ENCODE measurements around the gene CERS5.
"Not testable (repeated sequence)": the region's sequence is repeated elsewhere in the genome, so short reads cannot be mapped to it uniquely, and the experiment has no call there.

Gene CERS5

GRCh38 chr12:50166799-50167048, 445 bp downstream of the CERS5 start:
- TF ChIP-seq FOXA1 (IDR thresholded peaks at IDR 0.05) (no peak), CTBP1 (IDR thresholded peaks at IDR 0.05; ENCODE audit: borderline replicate concordance) (no peak), NFRKB (IDR thresholded peaks at IDR 0.05) (no peak), ARNT (IDR thresholded peaks at IDR 0.05) (no peak), PKNOX1 (IDR thresholded peaks at IDR 0.05) (no peak), SUZ12 (IDR thresholded peaks at IDR 0.05) (no peak), BHLHE40 (IDR thresholded peaks at IDR 0.05; ENCODE audit: borderline replicate concordance) (no peak), SP1 (IDR thresholded peaks at IDR 0.05) (no peak), FOXK2 (IDR thresholded peaks at IDR 0.05) (no peak), HDGF (IDR thresholded peaks at IDR 0.05; ENCODE audit: borderline replicate concordance) (no peak), TARDBP (IDR thresholded peaks at IDR 0.05) (no peak)
- ChIA-PET CTCF (interaction anchor here (1.1 to 1.8 kb wide), 2 partner anchors 21 to 55 kb away, joined by 3 to 16 read pairs; partner anchors contain the start of gene COX14), POLR2A (interaction anchor here (1.1 to 2.7 kb wide), 7 partner anchors 15 to 82 kb away, joined by 4 to 56 read pairs (median 8); partner anchors contain the start of genes COX14 and SMARCD1)
- no peak for DNase-seq (ENCODE audit: extremely low spot score)

- no peak for TF ChIP-seq BHLHE40 (IDR thresholded peaks at IDR 0.05; ENCODE audit: borderline replicate concordance)
- TF ChIP-seq CTBP1 (IDR thresholded peaks at IDR 0.05; ENCODE audit: borderline replicate concordance): no peak
- no peak for TF ChIP-seq NFRKB (IDR thresholded peaks at IDR 0.05)
- TF ChIP-seq HDGF (IDR thresholded peaks at IDR 0.05; ENCODE audit: borderline replicate concordance): no peak
- no peak for TF ChIP-seq ARNT (IDR thresholded peaks at IDR 0.05)
- TF ChIP-seq SUZ12 (IDR thresholded peaks at IDR 0.05): no peak
- no peak for TF ChIP-seq FOXA1 (IDR thresholded peaks at IDR 0.05)
- no peak for TF ChIP-seq FOXK2 (IDR thresholded peaks at IDR 0.05)
- no peak for TF ChIP-seq PKNOX1 (IDR thresholded peaks at IDR 0.05)
- no peak for TF ChIP-seq TARDBP (IDR thresholded peaks at IDR 0.05)
- TF ChIP-seq L3MBTL2 (conservative IDR thresholded peaks at IDR 0.05): no peak
- no peak for TF ChIP-seq ELF4 (IDR thresholded peaks at IDR 0.05)
- TF ChIP-seq SP1 (IDR thresholded peaks at IDR 0.05): no peak
- TF ChIP-seq LEF1 (IDR thresholded peaks at IDR 0.05; ENCODE audit: borderline replicate concordance): no peak
- no peak for TF ChIP-seq FOXM1 (IDR thresholded peaks at IDR 0.05; ENCODE audit: borderline replicate concordance)
- no peak for TF ChIP-seq ZNF384 (IDR thresholded peaks at IDR 0.05)
- ChIA-PET POLR2A (no interaction called here), CTCF (no interaction called here)
- DNase-seq (ENCODE audit: extremely low spot score): no peak
These were observed 2.2 kb downstream of the CERS5 start for GRCh38 chr12:50164963-50165362.

- CTCF ChIA-PET: interaction anchor here (0.9 kb wide), 1 partner anchor 30 kb away, joined by 6 read pairs; no protein-coding TSS in a partner anchor
- POLR2A ChIA-PET: interaction anchor here (1.3 to 2.1 kb wide), 2 partner anchors 50 to 77 kb away, joined by 3 to 7 read pairs; partner anchors contain the start of genes COX14 and SMARCD1
- TF ChIP-seq ARNT (IDR thresholded peaks at IDR 0.05): no peak
- no peak for DNase-seq (ENCODE audit: extremely low spot score)
These were observed 4.9 kb downstream of the CERS5 start for GRCh38 chr12:50162230-50162629.

- DNase-seq (ENCODE audit: extremely low spot score): no peak
- POLR2A ChIA-PET: no interaction called here
- TF ChIP-seq L3MBTL2 (conservative IDR thresholded peaks at IDR 0.05) (no peak), CTBP1 (IDR thresholded peaks at IDR 0.05; ENCODE audit: borderline replicate concordance) (no peak), FOXM1 (IDR thresholded peaks at IDR 0.05; ENCODE audit: borderline replicate concordance) (no peak), FOXA1 (IDR thresholded peaks at IDR 0.05) (no peak), BHLHE40 (IDR thresholded peaks at IDR 0.05; ENCODE audit: borderline replicate concordance) (no peak), SUZ12 (IDR thresholded peaks at IDR 0.05) (no peak), ZNF384 (IDR thresholded peaks at IDR 0.05) (no peak), HDGF (IDR thresholded peaks at IDR 0.05; ENCODE audit: borderline replicate concordance) (no peak), SP1 (IDR thresholded peaks at IDR 0.05) (no peak), ELF4 (IDR thresholded peaks at IDR 0.05) (no peak), ARNT (IDR thresholded peaks at IDR 0.05) (no peak), PKNOX1 (IDR thresholded peaks at IDR 0.05) (no peak), LEF1 (IDR thresholded peaks at IDR 0.05; ENCODE audit: borderline replicate concordance) (no peak), NFRKB (IDR thresholded peaks at IDR 0.05) (no peak)
- CTCF ChIA-PET: interaction anchor here (1.8 kb wide), 1 partner anchor 50 kb away, joined by 4 read pairs; no protein-coding TSS in a partner anchor
These were observed 6.5 kb downstream of the CERS5 start for GRCh38 chr12:50160643-50161042.

- CTCF ChIA-PET: interaction anchor here (0.6 to 0.7 kb wide), 2 partner anchors 47 to 140 kb away, joined by 3 to 7 read pairs; no protein-coding TSS in a partner anchor
- no peak for DNase-seq (ENCODE audit: extremely low spot score)
- TF ChIP-seq FOXK2 (IDR thresholded peaks at IDR 0.05) (no peak), ELF4 (IDR thresholded peaks at IDR 0.05) (no peak), PKNOX1 (IDR thresholded peaks at IDR 0.05) (no peak), FOXM1 (IDR thresholded peaks at IDR 0.05; ENCODE audit: borderline replicate concordance) (no peak), LEF1 (IDR thresholded peaks at IDR 0.05; ENCODE audit: borderline replicate concordance) (no peak), ZNF384 (IDR thresholded peaks at IDR 0.05) (no peak)
- POLR2A ChIA-PET: interaction anchor here (1.4 kb wide), 1 partner anchor 10 kb away, joined by 11 read pairs; the partner anchor contains the start of gene CERS5
These were observed 9.9 kb downstream of the CERS5 start for GRCh38 chr12:50157259-50157658.

GRCh38 chr12:50156641-50157040, 10.5 kb downstream of the CERS5 start:
- CTCF ChIA-PET: no interaction called here
- DNase-seq (ENCODE audit: extremely low spot score): no peak

GRCh38 chr12:50154947-50155346, 12.2 kb downstream of the CERS5 start:
- POLR2A ChIA-PET; DNase-seq (ENCODE audit: extremely low spot score): not testable (repeated sequence)
- CTCF ChIA-PET: interaction anchor here (0.7 to 1.1 kb wide), 2 partner anchors 43 to 143 kb away, joined by 4 read pairs; partner anchors contain the start of gene COX14

More at GRCh38 chr12:50156641-50157040, 10.5 kb downstream of the CERS5 start:
- POLR2A ChIA-PET: interaction anchor here (0.8 to 1.4 kb wide), 2 partner anchors 9 to 11 kb away, joined by 3 to 11 read pairs; partner anchors contain the start of gene CERS5
- no peak for TF ChIP-seq FOXM1 (IDR thresholded peaks at IDR 0.05; ENCODE audit: borderline replicate concordance)
- TF ChIP-seq TARDBP (IDR thresholded peaks at IDR 0.05): no peak
- TF ChIP-seq ZNF384 (IDR thresholded peaks at IDR 0.05): no peak
- TF ChIP-seq SP1 (IDR thresholded peaks at IDR 0.05): no peak
- no peak for TF ChIP-seq HDGF (IDR thresholded peaks at IDR 0.05; ENCODE audit: borderline replicate concordance)
- no peak for TF ChIP-seq NFRKB (IDR thresholded peaks at IDR 0.05)
- TF ChIP-seq SUZ12 (IDR thresholded peaks at IDR 0.05): no peak
- TF ChIP-seq CTBP1 (IDR thresholded peaks at IDR 0.05; ENCODE audit: borderline replicate concordance): no peak
- TF ChIP-seq L3MBTL2 (conservative IDR thresholded peaks at IDR 0.05): no peak
- no peak for TF ChIP-seq LEF1 (IDR thresholded peaks at IDR 0.05; ENCODE audit: borderline replicate concordance)
- TF ChIP-seq PKNOX1 (IDR thresholded peaks at IDR 0.05): no peak
- no peak for TF ChIP-seq ARNT (IDR thresholded peaks at IDR 0.05)
- no peak for TF ChIP-seq ELF4 (IDR thresholded peaks at IDR 0.05)
- no peak for TF ChIP-seq FOXA1 (IDR thresholded peaks at IDR 0.05)
- no peak for TF ChIP-seq BHLHE40 (IDR thresholded peaks at IDR 0.05; ENCODE audit: borderline replicate concordance)
- TF ChIP-seq FOXK2 (IDR thresholded peaks at IDR 0.05): no peak

Data from HEK293T (cell line).